Stimulated activated CD8-positive, alpha-beta memory T cell treated with anti-CD3 and anti-CD28 coated beads, Interleukin-12 subunit alpha, Interleukin-12 subunit beta, amount 100 ng/mL, for 4 hours (primary cell): ENCODE data around the gene TBC1D30.

Experiments
- DNase-seq: peaks from one replicate; pipeline ENCODE4 v3.0.0-alpha.2; 2020; ENCODE audit warnings: low read depth

TBC1D30 gene

GRCh38 chr12:64864319-64864718, 39.9 kb downstream of the TBC1D30 start:
- DNase-seq, result no peak

GRCh38 chr12:64875186-64875585, 50.7 kb downstream of the TBC1D30 start:
- DNase-seq, result no peak

- no peak for DNase-seq
These were observed 52.1 kb downstream of the TBC1D30 start for GRCh38 chr12:64876388-64877071.

GRCh38 chr12:64877363-64878004, 53.0 kb downstream of the TBC1D30 start:
- no peak for DNase-seq

- no peak for DNase-seq
These were observed 58.2 kb downstream of the TBC1D30 start for GRCh38 chr12:64882687-64883086.

GRCh38 chr12:64883264-64884163, 59.1 kb downstream of the TBC1D30 start:
- no peak for DNase-seq

GRCh38 chr12:64884164-64884542, 59.7 kb downstream of the TBC1D30 start:
- DNase-seq, result no peak

- DNase-seq, result no peak
These were observed 60.3 kb downstream of the TBC1D30 start for GRCh38 chr12:64884728-64885127.

- DNase-seq, result no peak
These were observed 65.2 kb downstream of the TBC1D30 start for GRCh38 chr12:64889434-64890216.

GRCh38 chr12:64890873-64891468, 66.5 kb downstream of the TBC1D30 start:
- no peak for DNase-seq

- DNase-seq, result no peak
These were observed 67.2 kb downstream of the TBC1D30 start for GRCh38 chr12:64891629-64892028.

GRCh38 chr12:64892561-64892960, 68.1 kb downstream of the TBC1D30 start:
- no peak for DNase-seq

GRCh38 chr12:64893961-64894360, 69.5 kb downstream of the TBC1D30 start:
- DNase-seq, result no peak

GRCh38 chr12:64894827-64895475, 70.5 kb downstream of the TBC1D30 start:
- DNase-seq, result no peak

- no peak for DNase-seq
These were observed 71.1 kb downstream of the TBC1D30 start for GRCh38 chr12:64895526-64895925.

GRCh38 chr12:64900540-64900939, 76.1 kb downstream of the TBC1D30 start:
- no peak for DNase-seq

GRCh38 chr12:64903479-64904152, 79.2 kb downstream of the TBC1D30 start:
- DNase-seq, result no peak

- no peak for DNase-seq
These were observed 82.7 kb downstream of the TBC1D30 start for GRCh38 chr12:64907097-64907496.

- DNase-seq, result no peak
These were observed 84.7 kb downstream of the TBC1D30 start for GRCh38 chr12:64909124-64909523.

GRCh38 chr12:64911081-64911480, 86.6 kb downstream of the TBC1D30 start:
- no peak for DNase-seq

GRCh38 chr12:64911912-64912311, 87.5 kb downstream of the TBC1D30 start:
- no peak for DNase-seq
